Stomach (tissue), 4 donors: Measurements from ENCODE around the gene TAF5.

ENCODE experiments used
- EP300 ChIP-seq: sonication (generic); formaldehyde crosslinking; IDR thresholded peaks from one replicate; pipeline ENCODE4 v1.6.1; 2017; ENCODE audit warnings: antibody characterized with exemption
- POLR2A ChIP-seq, 4 donors: fragments of 450-650 bp; IDR thresholded peaks; one replicate each; pipeline ENCODE4 v1.6.1; 2016; ENCODE audit warnings: antibody characterized with exemption in 4 of 4, control low read depth in 2 of 4, mild to moderate bottlenecking in 1 of 4, moderate library complexity in 1 of 4
- POLR2AphosphoS5 ChIP-seq, 3 donors: sonication (generic); formaldehyde crosslinking; IDR thresholded peaks; one replicate each; pipeline ENCODE4 v1.6.1; 2016; ENCODE audit warnings: antibody characterized with exemption in 3 of 3
- TF ChIP-seq, protein P1 (sequence below), 7 experiments: fragments of 450-650 bp in 4 of 7; fragments of 200-600 bp in 3 of 7; sonication (generic) in 3 of 7; IDR thresholded peaks; one replicate each; pipeline ENCODE4 v1.5.1; 2016 to 2019; ENCODE audit warnings: antibody characterized with exemption in 7 of 7, control low read depth in 2 of 7, mild to moderate bottlenecking in 1 of 7

DNA sequence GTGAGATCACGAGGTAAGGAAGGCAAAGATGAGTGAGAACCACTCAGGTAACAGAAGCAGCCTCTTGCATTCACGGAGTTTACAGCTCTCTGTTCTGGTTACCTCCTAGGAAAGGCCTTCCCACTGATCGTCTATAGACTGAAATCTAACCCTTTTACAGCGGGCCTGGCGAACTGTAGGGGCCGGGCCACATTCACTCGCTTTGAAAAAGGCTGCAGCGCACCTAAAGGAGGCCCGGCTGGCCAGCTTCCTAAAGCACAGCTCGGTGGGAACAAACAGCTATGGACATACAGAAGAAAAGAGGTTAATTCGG, 27.9 kb downstream of the TAF5 start:
- TF ChIP-seq, protein P1, sequence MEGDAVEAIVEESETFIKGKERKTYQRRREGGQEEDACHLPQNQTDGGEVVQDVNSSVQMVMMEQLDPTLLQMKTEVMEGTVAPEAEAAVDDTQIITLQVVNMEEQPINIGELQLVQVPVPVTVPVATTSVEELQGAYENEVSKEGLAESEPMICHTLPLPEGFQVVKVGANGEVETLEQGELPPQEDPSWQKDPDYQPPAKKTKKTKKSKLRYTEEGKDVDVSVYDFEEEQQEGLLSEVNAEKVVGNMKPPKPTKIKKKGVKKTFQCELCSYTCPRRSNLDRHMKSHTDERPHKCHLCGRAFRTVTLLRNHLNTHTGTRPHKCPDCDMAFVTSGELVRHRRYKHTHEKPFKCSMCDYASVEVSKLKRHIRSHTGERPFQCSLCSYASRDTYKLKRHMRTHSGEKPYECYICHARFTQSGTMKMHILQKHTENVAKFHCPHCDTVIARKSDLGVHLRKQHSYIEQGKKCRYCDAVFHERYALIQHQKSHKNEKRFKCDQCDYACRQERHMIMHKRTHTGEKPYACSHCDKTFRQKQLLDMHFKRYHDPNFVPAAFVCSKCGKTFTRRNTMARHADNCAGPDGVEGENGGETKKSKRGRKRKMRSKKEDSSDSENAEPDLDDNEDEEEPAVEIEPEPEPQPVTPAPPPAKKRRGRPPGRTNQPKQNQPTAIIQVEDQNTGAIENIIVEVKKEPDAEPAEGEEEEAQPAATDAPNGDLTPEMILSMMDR (IDR thresholded peaks at IDR 0.05): no peak
- TF ChIP-seq POLR2A (IDR thresholded peaks at IDR 0.05) (no peak), POLR2AphosphoS5 (IDR thresholded peaks at IDR 0.05) (no peak), EP300 (no peak)
